Neural progenitor cell (in vitro differentiated cells): Measurements from ENCODE around the gene MEI1. TPM values are rescaled to one million over a fixed set of nuclear protein-coding genes. Genes with fewer than 3 reads are reported as not detected.

Source experiments
- DNase-seq: peaks from one replicate; pipeline ENCODE4 v3.0.0-alpha.2; 2016; ENCODE audit warnings: low spot score
- H2AFZ ChIP-seq: fragments of 200-600 bp; sonication (generic); replicated peaks from 2 replicates; pipeline ENCODE4 v1.6.1; 2016; ENCODE audit warnings: antibody characterized with exemption
- H3F3A ChIP-seq: fragments of 200-600 bp; sonication (generic); 2 replicates; pipeline ENCODE4 v1.6.1; 2016; ENCODE audit warnings: antibody characterized with exemption, low read depth
- H3K27ac ChIP-seq: fragments of 200-600 bp; sonication (generic); 2 replicates; pipeline ENCODE4 v1.5.1; 2016; ENCODE audit warnings: mild to moderate bottlenecking
- H3K27me3 ChIP-seq: fragments of 200-600 bp; sonication (generic); 2 replicates; pipeline ENCODE4 v1.6.1; 2016; ENCODE audit warnings: mild to moderate bottlenecking, moderate library complexity
- H3K36me3 ChIP-seq: fragments of 200-600 bp; sonication (generic); 2 replicates; pipeline ENCODE4 v1.5.1; 2016
- H3K4me1 ChIP-seq: fragments of 200-600 bp; sonication (generic); 2 replicates; pipeline ENCODE4 v1.6.1; 2016; ENCODE audit warnings: mixed run types
- H3K4me2 ChIP-seq: fragments of 200-600 bp; sonication (generic); 2 replicates; pipeline ENCODE4 v1.6.1; 2016
- H3K4me3 ChIP-seq: fragments of 200-600 bp; sonication (generic); 2 replicates; pipeline ENCODE4 v1.5.1; 2016
- H3K79me2 ChIP-seq: fragments of 200-600 bp; sonication (generic); 2 replicates; pipeline ENCODE4 v1.6.1; 2016; ENCODE audit warnings: low read depth
- H3K9ac ChIP-seq: fragments of 200-600 bp; sonication (generic); 2 replicates; pipeline ENCODE4 v1.6.1; 2016
- H3K9me3 ChIP-seq: fragments of 200-600 bp; sonication (generic); 2 replicates; pipeline ENCODE4 v1.5.1; 2016; ENCODE audit warnings: low read depth
- H4K20me1 ChIP-seq: fragments of 200-600 bp; sonication (generic); 2 replicates; pipeline ENCODE4 v1.6.1; 2016; ENCODE audit warnings: low read depth
- H3K27ac Mint-ChIP-seq: 3 replicates; pipeline ENCODE4 v1.8.0; 2021; ENCODE audit warnings: mixed read lengths
- H3K27me3 Mint-ChIP-seq: 2 replicates; pipeline ENCODE4 v1.8.0; 2022; ENCODE audit warnings: low read depth, mild to moderate bottlenecking, inconsistent platforms, moderate library complexity, mixed read lengths; ENCODE audit not compliant: insufficient read depth
- H3K36me3 Mint-ChIP-seq: 3 replicates; pipeline ENCODE4 v1.8.0; 2021; ENCODE audit warnings: mixed read lengths
- H3K4me1 Mint-ChIP-seq: 3 replicates; pipeline ENCODE4 v1.8.0; 2021; ENCODE audit warnings: mixed read lengths
- H3K4me3 Mint-ChIP-seq: 3 replicates; pipeline ENCODE4 v1.8.0; 2021; ENCODE audit warnings: mild to moderate bottlenecking, moderate library complexity, mixed read lengths
- H3K9me3 Mint-ChIP-seq: 3 replicates; pipeline ENCODE4 v1.8.0; 2020; ENCODE audit warnings: mixed read lengths
- EZH2 ChIP-seq: fragments of 200-600 bp; sonication (generic); IDR thresholded peaks from 2 replicates; pipeline ENCODE4 v1.6.1; 2017; ENCODE audit warnings: antibody characterized with exemption, mild to moderate bottlenecking, moderate library complexity
- EZH2phosphoT487 ChIP-seq: fragments of 200-600 bp; sonication (generic); IDR thresholded peaks from 2 replicates; pipeline ENCODE4 v1.6.1; 2017; ENCODE audit warnings: antibody characterized with exemption
- total RNA-seq: library from RNA; depleted of rRNA; stranded (reverse); fragments of >200 nt; gene quantifications from 2 replicates; pipeline ENCODE4 v1.2.3, GENCODE V29; 2015; ENCODE audit warnings: low replicate concordance
- TF ChIP-seq, protein P1 (sequence below): fragments of 200-600 bp; sonication (generic); IDR thresholded peaks from 2 replicates; pipeline ENCODE4 v1.5.1; 2017; ENCODE audit warnings: antibody characterized with exemption, mild to moderate bottlenecking

Gene MEI1
- total RNA-seq, 1 donor from 2014 or later, result not detected

DNA sequence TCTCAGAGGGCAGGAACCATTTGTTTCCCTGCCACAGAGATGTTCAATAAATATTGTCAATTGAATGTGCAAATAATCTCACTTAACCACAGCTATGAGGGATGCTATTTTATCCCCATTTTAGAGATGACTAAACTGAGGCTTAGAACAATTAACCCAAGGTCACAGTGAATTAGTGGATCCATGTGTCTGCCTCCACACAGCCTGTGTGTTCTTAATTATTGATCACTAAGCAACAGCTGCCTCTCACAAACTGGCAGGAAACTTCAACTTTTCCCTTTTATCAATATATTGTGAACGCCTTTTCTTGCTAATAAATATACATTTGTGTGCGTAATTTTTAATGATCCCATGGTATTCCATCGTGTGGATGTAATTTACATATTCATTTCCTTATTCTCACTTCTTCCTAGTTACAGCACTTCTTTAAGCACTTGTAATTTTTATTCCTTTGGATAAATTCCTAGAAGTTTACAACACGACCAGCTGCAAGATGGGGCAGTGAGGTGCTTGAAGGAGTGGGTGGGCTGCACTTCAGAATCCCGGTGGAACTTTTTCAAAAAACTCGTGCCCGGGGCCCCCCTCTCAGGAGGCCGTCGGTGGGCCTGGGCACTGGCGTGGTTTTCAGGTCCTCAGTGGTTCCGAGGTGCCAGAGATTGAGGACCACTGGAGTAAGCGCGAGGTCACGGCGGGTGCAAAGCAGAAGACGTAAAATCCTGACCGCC is 132.7 kb downstream of the MEI1 start:
- peak overlapping the region; percentile 100 for H3K27ac ChIP-seq
- Mint-ChIP-seq H3K27ac (peak overlapping the region; percentile 100), H3K4me1 (peaks cover 66% of the 10 kb centered on the region), H3K4me3 (peak overlapping the region; percentile 92), H3K36me3 (peaks cover 23% of the 10 kb centered on the region), H3K9me3 (no peaks in the 10 kb centered on the region), H3K27me3 (peaks cover 6% of the 10 kb centered on the region)
- no peak overlapping the region for H2AFZ ChIP-seq
- H3F3A ChIP-seq, result peaks cover 17% of the 10 kb centered on the region
- peak overlapping the region; percentile 83 for H3K4me3 ChIP-seq
- no peaks in the 10 kb centered on the region for H3K27me3 ChIP-seq
- peaks cover 30% of the 10 kb centered on the region for H3K4me1 ChIP-seq
- no peaks in the 10 kb centered on the region for H3K9me3 ChIP-seq
- H4K20me1 ChIP-seq, result peaks cover 30% of the 10 kb centered on the region
- DNase-seq, result no peak
- peak overlapping the region; percentile 77 for H3K4me2 ChIP-seq
- H3K79me2 ChIP-seq, result peaks cover 44% of the 10 kb centered on the region
- H3K9ac ChIP-seq, result peak overlapping the region; percentile 67
- peaks cover 9% of the 10 kb centered on the region for H3K36me3 ChIP-seq
- no peak for TF ChIP-seq EZH2
- TF ChIP-seq, protein P1, sequence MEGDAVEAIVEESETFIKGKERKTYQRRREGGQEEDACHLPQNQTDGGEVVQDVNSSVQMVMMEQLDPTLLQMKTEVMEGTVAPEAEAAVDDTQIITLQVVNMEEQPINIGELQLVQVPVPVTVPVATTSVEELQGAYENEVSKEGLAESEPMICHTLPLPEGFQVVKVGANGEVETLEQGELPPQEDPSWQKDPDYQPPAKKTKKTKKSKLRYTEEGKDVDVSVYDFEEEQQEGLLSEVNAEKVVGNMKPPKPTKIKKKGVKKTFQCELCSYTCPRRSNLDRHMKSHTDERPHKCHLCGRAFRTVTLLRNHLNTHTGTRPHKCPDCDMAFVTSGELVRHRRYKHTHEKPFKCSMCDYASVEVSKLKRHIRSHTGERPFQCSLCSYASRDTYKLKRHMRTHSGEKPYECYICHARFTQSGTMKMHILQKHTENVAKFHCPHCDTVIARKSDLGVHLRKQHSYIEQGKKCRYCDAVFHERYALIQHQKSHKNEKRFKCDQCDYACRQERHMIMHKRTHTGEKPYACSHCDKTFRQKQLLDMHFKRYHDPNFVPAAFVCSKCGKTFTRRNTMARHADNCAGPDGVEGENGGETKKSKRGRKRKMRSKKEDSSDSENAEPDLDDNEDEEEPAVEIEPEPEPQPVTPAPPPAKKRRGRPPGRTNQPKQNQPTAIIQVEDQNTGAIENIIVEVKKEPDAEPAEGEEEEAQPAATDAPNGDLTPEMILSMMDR, result no peak
- no peak for TF ChIP-seq EZH2phosphoT487

DNA sequence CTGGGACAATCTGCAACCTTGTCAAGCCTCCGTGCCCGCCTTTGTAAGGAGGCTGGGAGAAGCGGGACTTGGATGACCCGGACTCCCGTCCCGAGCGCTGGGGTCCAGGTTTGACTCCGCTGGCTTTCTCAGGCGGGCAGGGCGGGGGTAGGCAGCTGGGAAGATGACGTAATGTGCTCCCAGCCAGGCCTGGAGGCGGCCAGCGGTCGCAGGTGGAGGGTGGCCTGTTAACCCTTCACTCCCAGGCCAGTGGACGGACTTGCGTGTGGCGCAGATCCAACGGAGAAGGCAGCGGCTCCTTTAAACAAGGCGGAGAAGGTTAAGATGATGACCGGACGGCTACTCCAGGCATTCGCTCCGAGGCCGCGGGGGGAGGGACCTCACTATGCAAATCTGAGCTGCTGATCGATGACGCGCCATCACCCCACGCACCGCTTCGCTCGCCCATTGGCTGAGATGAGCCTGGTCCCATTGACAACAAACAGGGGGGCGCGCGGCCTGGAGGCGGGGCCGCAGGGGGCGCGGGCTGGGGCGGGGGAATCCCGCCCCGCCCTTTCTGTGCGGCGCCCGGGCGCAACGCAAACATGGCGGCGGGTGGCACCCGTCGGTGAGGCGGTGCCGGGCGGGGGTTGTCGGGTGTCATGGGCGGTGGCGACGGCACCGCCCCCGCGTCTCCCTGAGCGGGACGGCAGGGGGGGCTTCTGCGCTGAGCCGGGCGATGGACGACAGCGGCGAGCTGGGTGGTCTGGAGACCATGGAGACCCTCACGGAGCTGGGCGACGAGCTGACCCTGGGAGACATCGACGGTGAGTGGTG is 133.5 kb downstream of the MEI1 start, which contains the start of gene SREBF2:
Gene SREBF2 (plus strand): TSS at position 553 of the 816 bp plus-strand sequence. CDS start 166 bp downstream, at position 719.
- Histone ChIP-seq H3K4me3 (peak within 1 kb of the TSS; percentile 83), H3F3A (peaks cover 17% of the 10 kb centered on the region), H3K79me2 (peaks cover 52% of the 10 kb centered on the region), H3K9ac (peak within 1 kb of the TSS; percentile 91), H3K4me2 (peak within 1 kb of the TSS; percentile 95), H3K27ac (peak within 1 kb of the TSS; percentile 100), H3K27me3 (no peaks in the 10 kb centered on the region), H3K4me1 (peaks cover 30% of the 10 kb centered on the region), H3K9me3 (no peaks in the 10 kb centered on the region), H2AFZ (no peak within 1 kb of the TSS), H3K36me3 (peaks cover 9% of the 10 kb centered on the region), H4K20me1 (peaks cover 33% of the 10 kb centered on the region)
- Mint-ChIP-seq H3K9me3 (no peaks in the 10 kb centered on the region), H3K4me1 (peaks cover 61% of the 10 kb centered on the region), H3K27ac (peak within 1 kb of the TSS; percentile 100), H3K4me3 (peak within 1 kb of the TSS; percentile 96), H3K27me3 (peaks cover 6% of the 10 kb centered on the region), H3K36me3 (peaks cover 24% of the 10 kb centered on the region)
- TF ChIP-seq EZH2phosphoT487, result no peak
- TF ChIP-seq, protein P1, result peak; percentile 17
- DNase-seq, result peak; percentile 100

DNA sequence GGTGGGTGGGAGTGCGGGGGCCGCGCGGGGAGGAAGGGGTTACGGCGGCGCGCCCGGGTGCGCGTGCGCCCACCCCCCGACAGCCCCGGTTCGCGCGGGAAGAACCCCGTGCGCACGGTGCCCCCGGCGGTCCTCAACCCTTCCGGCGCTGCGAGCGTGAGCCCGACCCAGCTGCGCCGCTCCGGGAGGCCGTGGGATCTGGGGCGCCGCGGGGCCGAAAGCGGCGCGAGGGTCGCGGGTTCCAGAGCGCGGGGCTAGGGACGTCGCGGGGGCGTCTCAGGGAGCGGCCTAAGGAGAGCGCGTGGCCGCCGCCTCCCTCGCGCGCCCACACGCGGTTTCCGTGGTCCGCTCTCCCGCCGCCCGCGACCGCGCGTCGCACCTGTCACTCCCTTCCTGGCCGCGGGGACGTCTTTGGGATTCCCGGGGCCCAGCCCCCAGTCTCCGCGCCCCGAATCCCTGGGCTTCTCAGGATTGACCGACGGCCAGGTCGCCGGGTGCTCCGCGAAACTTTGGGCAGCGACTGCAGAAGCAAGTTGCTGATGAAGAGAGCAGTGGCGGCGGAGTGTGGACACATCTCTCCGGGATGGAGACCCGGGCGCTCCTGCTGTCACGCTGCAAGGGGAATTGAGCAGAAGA is 134.2 kb downstream of the MEI1 start:
- Histone ChIP-seq H3K4me2 (peak overlapping the region; percentile 95), H3K27me3 (no peaks in the 10 kb centered on the region), H2AFZ (no peak overlapping the region), H3K79me2 (peaks cover 59% of the 10 kb centered on the region), H3K9me3 (no peaks in the 10 kb centered on the region), H3K9ac (peak overlapping the region; percentile 91), H3K27ac (peak overlapping the region; percentile 100), H3K4me1 (peaks cover 23% of the 10 kb centered on the region), H4K20me1 (peaks cover 38% of the 10 kb centered on the region), H3K36me3 (peaks cover 9% of the 10 kb centered on the region), H3F3A (peaks cover 17% of the 10 kb centered on the region), H3K4me3 (peak overlapping the region; percentile 83)
- Mint-ChIP-seq H3K9me3 (no peaks in the 10 kb centered on the region), H3K27me3 (peaks cover 6% of the 10 kb centered on the region), H3K4me3 (peak overlapping the region; percentile 96), H3K27ac (peak overlapping the region; percentile 95), H3K4me1 (peaks cover 59% of the 10 kb centered on the region), H3K36me3 (peaks cover 31% of the 10 kb centered on the region)
- TF ChIP-seq, protein P1, result no peak
- DNase-seq, result peak; percentile 73
